B cell (primary cell): ENCODE measurements around the gene PRODH2. TPM values are rescaled to one million over a fixed set of nuclear protein-coding genes. Genes with fewer than 3 reads are reported as not detected.

Experiments
- ATAC-seq: fragments of 200-7000 bp; cut with Tn5 transposase; one replicate; pipeline ENCODE4 v1.10.0; 2021; ENCODE audit warnings: low read depth, mild to moderate bottlenecking, moderate number of reproducible peaks, moderate library complexity
- CTCF ChIA-PET: fragments of 350-600 bp; sonication (Branson Sonifier 250); formaldehyde crosslinking; loops from one replicate; lab custom pipeline; 2021; ENCODE audit warnings: antibody characterized with exemption, inconsistent platforms; lab: Charles Lee
- POLR2A ChIA-PET: fragments of 350-600 bp; sonication (Branson Sonifier 250); formaldehyde crosslinking; loops from one replicate; lab custom pipeline; 2021; ENCODE audit warnings: antibody characterized with exemption; lab: Charles Lee
- DNase-seq: peaks from one replicate; pipeline ENCODE4 v3.0.0; 2013
- H2AFZ ChIP-seq: 2 replicates; pipeline ENCODE4 v1.6.1; 2012; ENCODE audit warnings: mild to moderate bottlenecking, low read depth, low read length; ENCODE audit not compliant: insufficient read depth, poor library complexity, severe bottlenecking
- H3K27ac ChIP-seq, 2 donors: 1 replicate in 1 of 2; 2 replicates in 1 of 2; pipeline ENCODE4 v1.5.1; 2012 to 2013; ENCODE audit warnings: low read length in 2 of 2, mild to moderate bottlenecking in 2 of 2, moderate library complexity in 1 of 2
- H3K27me3 ChIP-seq, 4 experiments: fragments of 200-600 bp in 1 of 4; sonication (generic) in 1 of 4; replicated peaks in 1 of 4; 1 replicate in 2 of 4; 2 replicates in 2 of 4; pipeline versions ENCODE4 v1.6.1 to v1.7.0; 2013 to 2016; ENCODE audit warnings: low read length in 3 of 4, mild to moderate bottlenecking in 2 of 4, mixed read lengths in 1 of 4, moderate library complexity in 1 of 4; ENCODE audit not compliant: insufficient read depth in 4 of 4, control insufficient read depth in 3 of 4; ENCODE audit errors: control extremely low read depth in 1 of 4
- H3K36me3 ChIP-seq, 2 experiments: replicated peaks in 1 of 2; 1 replicate in 1 of 2; 2 replicates in 1 of 2; pipeline versions ENCODE4 v1.6.1 to v1.7.1; 2013; ENCODE audit warnings: low read length in 1 of 2; ENCODE audit not compliant: insufficient read depth in 2 of 2, control insufficient read depth in 1 of 2; ENCODE audit errors: control extremely low read depth in 1 of 2, extremely low read depth in 1 of 2
- H3K4me1 ChIP-seq, 2 donors: fragments of 200-600 bp in 1 of 2; sonication (generic) in 1 of 2; 1 replicate in 1 of 2; 2 replicates in 1 of 2; pipeline versions ENCODE4 v1.5.1 to v1.6.1; 2013 to 2017; ENCODE audit warnings: low read length in 2 of 2; ENCODE audit not compliant: control insufficient read depth in 2 of 2, insufficient read depth in 2 of 2
- H3K4me2 ChIP-seq: replicated peaks from 2 replicates; pipeline ENCODE3; 2012; ENCODE audit warnings: mild to moderate bottlenecking, low read depth, low read length; ENCODE audit not compliant: poor library complexity, severe bottlenecking
- H3K4me3 ChIP-seq, 5 experiments: fragments of 200-600 bp in 1 of 5; sonication (generic) in 1 of 5; 1 replicate in 3 of 5; 2 replicates in 2 of 5; pipeline versions ENCODE4 v1.5.1 to v1.7.0; 2011 to 2016; ENCODE audit warnings: low read length in 4 of 5, mild to moderate bottlenecking in 4 of 5, low read depth in 2 of 5, control low read depth in 1 of 5, moderate library complexity in 1 of 5; ENCODE audit not compliant: insufficient read depth in 1 of 5; ENCODE audit errors: control extremely low read depth in 1 of 5, extremely low read depth in 1 of 5
- H3K79me2 ChIP-seq: fragments of 200-600 bp; sonication (generic); one replicate; pipeline ENCODE4 v1.6.0; 2016; ENCODE audit warnings: low read length; ENCODE audit not compliant: control insufficient read depth, insufficient read depth
- H3K9ac ChIP-seq: fragments of 200-600 bp; sonication (generic); 2 replicates; pipeline ENCODE4 v1.6.1; 2017; ENCODE audit warnings: mild to moderate bottlenecking, low read length, moderate library complexity
- H3K9me3 ChIP-seq, 3 donors: one replicate each; pipeline versions ENCODE4 v1.6.1 to v1.7.1; 2013; ENCODE audit warnings: low read length in 2 of 3; ENCODE audit not compliant: control insufficient read depth in 2 of 3, insufficient read depth in 1 of 3; ENCODE audit errors: control extremely low read depth in 1 of 3
- H4K20me1 ChIP-seq: 2 replicates; pipeline ENCODE4 v1.6.0; 2012; ENCODE audit warnings: mild to moderate bottlenecking, low read length; ENCODE audit not compliant: insufficient read depth, control insufficient read depth, poor library complexity, severe bottlenecking
- H3K27ac Mint-ChIP-seq: one replicate; pipeline ENCODE4 v1.8.0; 2021; ENCODE audit warnings: mixed read lengths
- H3K27me3 Mint-ChIP-seq: one replicate; pipeline ENCODE4 v1.8.0; 2021; ENCODE audit warnings: mixed read lengths
- H3K4me1 Mint-ChIP-seq: one replicate; pipeline ENCODE4 v1.8.0; 2021; ENCODE audit warnings: mixed read lengths
- H3K4me3 Mint-ChIP-seq: one replicate; pipeline ENCODE4 v1.8.0; 2021; ENCODE audit warnings: mixed read lengths
- H3K9me3 Mint-ChIP-seq: one replicate; pipeline ENCODE4 v1.8.0; 2022; ENCODE audit warnings: mixed read lengths; ENCODE audit not compliant: insufficient read depth
- EZH2 ChIP-seq: IDR thresholded peaks from 2 replicates; pipeline ENCODE4 v1.6.1; 2012; ENCODE audit warnings: borderline replicate concordance, low read depth, mild to moderate bottlenecking, moderate library complexity, low read length; ENCODE audit not compliant: insufficient read depth, poor library complexity, severe bottlenecking
- WGBS: methylation state at CpG from one replicate; pipeline ENCODE4 v1.1.5; 2013; ENCODE audit warnings: missing lambda C conversion rate; ENCODE audit not compliant: insufficient coverage; 5-methylcytosine and 5-hydroxymethylcytosine counted together
- intact Hi-C: fragments of 100-400 bp; cut with micrococcal nuclease; formaldehyde crosslinking; loops from one replicate; pipeline ENCODE4 v1.10.0; 2022
- polyA plus RNA-seq: library from polyadenylated mRNA; depleted of rRNA; stranded (reverse); fragments of >200 nt; gene quantifications from 2 replicates; pipeline ENCODE4 v1.2.3, GENCODE V29; 2012
- total RNA-seq, 2 donors: library from RNA; stranded (reverse); fragments of 120-200 nt in 1 of 2; gene quantifications; 1 replicate in 1 of 2; 2 replicates in 1 of 2; pipeline versions ENCODE4 v1.2.3 to v1.2.4, GENCODE V29; 2013 to 2022
- TF ChIP-seq, protein P1 (sequence below): fragments of 200-600 bp; IDR thresholded peaks from one replicate; pipeline ENCODE4 v1.8.0; 2022; ENCODE audit warnings: antibody characterized with exemption, mild to moderate bottlenecking

Gene PRODH2
- total and polyA plus RNA-seq, 2 donors (not counting 1 experiment from before 2014, with no cell fraction given), result not detected

DNA sequence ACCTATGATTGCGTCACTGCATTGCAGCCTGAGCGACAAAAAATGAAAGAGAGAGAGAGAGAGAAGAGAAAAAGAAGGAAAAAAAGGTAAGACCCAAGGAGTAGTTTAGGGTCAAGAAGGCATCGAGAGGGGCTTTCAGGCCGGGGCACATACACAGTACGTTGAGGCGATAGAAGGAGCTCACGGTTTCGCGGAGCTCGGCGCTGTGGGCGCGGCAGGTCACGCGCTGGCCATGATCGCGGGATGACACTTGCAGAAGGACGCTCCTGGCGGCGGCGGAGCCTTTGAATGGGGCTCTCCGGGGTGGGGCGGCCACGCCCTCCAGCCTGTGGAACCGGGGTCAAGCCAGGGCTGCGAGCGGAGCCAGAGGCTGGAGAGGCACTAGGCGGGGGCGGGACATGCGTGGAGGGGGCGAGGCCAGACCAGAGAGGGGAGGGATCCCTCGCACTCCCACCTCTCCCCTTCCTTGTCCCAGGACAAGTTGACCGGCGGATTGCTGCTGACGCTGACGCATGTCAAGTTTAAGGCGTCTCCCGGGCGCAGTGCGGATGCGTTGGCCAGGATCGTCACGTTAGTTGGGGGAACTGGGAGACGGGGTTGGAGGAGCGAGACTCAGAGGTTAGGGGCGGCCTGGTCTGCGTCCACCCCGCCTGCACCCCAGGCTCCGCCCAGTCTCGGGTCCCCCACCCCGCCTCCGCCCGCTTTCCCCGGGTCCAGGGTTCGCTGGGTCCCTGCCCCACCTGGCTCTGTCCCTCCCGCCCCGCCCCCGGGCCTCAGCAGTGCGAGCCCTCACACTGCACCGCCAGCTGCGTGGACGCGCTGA, 32.8 kb upstream of the PRODH2 start:
- Histone ChIP-seq H3K4me2 (peak overlapping the region; percentile 70), H4K20me1 (no peaks in the 10 kb centered on the region), H3K9me3 (peaks cover 0 to 32% (median 0%) of the 10 kb centered on the region in 3 donors), H3K27ac (no peak overlapping the region), H3K79me2 (no peaks in the 10 kb centered on the region), H3K27me3 (peaks cover 0 to 67% (median 33%) of the 10 kb centered on the region in 4 experiments), H3K4me1 (peaks cover 15 to 32% of the 10 kb centered on the region in 2 donors), H3K9ac (peak overlapping the region; percentile 35), H2AFZ (no peak overlapping the region), H3K4me3 (peak overlapping the region in 3 of 5 experiments; percentile 18 to 36 (median 23)), H3K36me3 (no peaks in the 10 kb centered on the region)
- 13% methylated on average over 62 of the region's 63 CpGs for WGBS
- peak; percentile 33 for ATAC-seq
- no peak for DNase-seq
- Mint-ChIP-seq H3K4me1 (peaks cover 19% of the 10 kb centered on the region), H3K27me3 (peaks cover 56% of the 10 kb centered on the region), H3K4me3 (peak overlapping the region; percentile 59), H3K27ac (no peak overlapping the region), H3K9me3 (peaks cover 4% of the 10 kb centered on the region)
- ChIA-PET POLR2A (no interaction called here), CTCF (interaction anchor here (1.2 kb wide), 1 partner anchor 9 kb away, joined by 3 read pairs; no protein-coding TSS in a partner anchor)
- TF ChIP-seq, protein P1, sequence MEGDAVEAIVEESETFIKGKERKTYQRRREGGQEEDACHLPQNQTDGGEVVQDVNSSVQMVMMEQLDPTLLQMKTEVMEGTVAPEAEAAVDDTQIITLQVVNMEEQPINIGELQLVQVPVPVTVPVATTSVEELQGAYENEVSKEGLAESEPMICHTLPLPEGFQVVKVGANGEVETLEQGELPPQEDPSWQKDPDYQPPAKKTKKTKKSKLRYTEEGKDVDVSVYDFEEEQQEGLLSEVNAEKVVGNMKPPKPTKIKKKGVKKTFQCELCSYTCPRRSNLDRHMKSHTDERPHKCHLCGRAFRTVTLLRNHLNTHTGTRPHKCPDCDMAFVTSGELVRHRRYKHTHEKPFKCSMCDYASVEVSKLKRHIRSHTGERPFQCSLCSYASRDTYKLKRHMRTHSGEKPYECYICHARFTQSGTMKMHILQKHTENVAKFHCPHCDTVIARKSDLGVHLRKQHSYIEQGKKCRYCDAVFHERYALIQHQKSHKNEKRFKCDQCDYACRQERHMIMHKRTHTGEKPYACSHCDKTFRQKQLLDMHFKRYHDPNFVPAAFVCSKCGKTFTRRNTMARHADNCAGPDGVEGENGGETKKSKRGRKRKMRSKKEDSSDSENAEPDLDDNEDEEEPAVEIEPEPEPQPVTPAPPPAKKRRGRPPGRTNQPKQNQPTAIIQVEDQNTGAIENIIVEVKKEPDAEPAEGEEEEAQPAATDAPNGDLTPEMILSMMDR, result no peak
- no peak for TF ChIP-seq EZH2
- intact Hi-C loops, result no loop called here
